Measurements from ENCODE around the gene RS1. TPM values are rescaled to one million over a fixed set of nuclear protein-coding genes. Genes with fewer than 3 reads are reported as not detected.
A peak's percentile ranks its signal among the peaks of the same experiment; 100 is the strongest.

Gene RS1
- not detected in 2 replicates for total RNA-seq (2014; rRNA removed; shearing (Covaris generic); ENCODE audit: low replicate concordance)

DNA sequence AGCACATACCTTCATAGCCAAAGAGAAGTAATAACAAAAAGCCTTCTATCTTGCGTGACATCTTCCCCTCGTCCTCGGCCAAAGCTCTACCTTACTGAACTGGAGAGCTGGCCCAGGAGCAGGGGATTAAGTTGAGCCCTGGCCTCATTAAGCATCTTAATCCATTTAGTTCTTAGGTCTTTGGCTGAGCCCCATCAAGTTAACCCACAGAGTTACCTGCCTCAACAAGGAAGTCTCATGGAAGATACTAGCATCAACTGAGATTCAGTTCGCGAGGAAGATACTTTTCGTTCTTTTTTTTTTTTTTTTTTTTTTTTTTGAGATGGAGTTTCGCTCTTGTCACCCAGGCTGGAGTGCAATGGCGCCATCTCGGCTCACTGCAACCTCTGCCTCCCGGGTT is at the start of gene RS1:
Gene RS1 (minus strand): TSS at position 101 of the 400 bp plus-strand sequence. CDS start 40 bp downstream, at position 61.
- Histone ChIP-seq H3K4me3 (no peak within 1 kb of the TSS), H3K27me3 (no peaks in the 10 kb centered on the region), H3K9me3 (no peaks in the 10 kb centered on the region), H3K36me3 (no peaks in the 10 kb centered on the region)
- no peak for DNase-seq

GRCh38 chrX:18719852-18720251 is 47.9 kb upstream of the RS1 start:
- Histone ChIP-seq H3K36me3 (no peaks in the 10 kb centered on the region), H3K27me3 (no peaks in the 10 kb centered on the region), H3K4me3 (no peak overlapping the region), H3K9me3 (no peaks in the 10 kb centered on the region)
- DNase-seq = no peak

- Histone ChIP-seq H3K9me3 (no peaks in the 10 kb centered on the region), H3K27me3 (no peaks in the 10 kb centered on the region), H3K36me3 (no peaks in the 10 kb centered on the region), H3K4me3 (no peak overlapping the region)
- peak; percentile 74 for DNase-seq
These were observed 43.0 kb upstream of the RS1 start for GRCh38 chrX:18714910-18715309.

GRCh38 chrX:18709833-18710232 is 37.9 kb upstream of the RS1 start:
- Histone ChIP-seq H3K4me3 (no peak overlapping the region), H3K9me3 (no peaks in the 10 kb centered on the region), H3K36me3 (no peaks in the 10 kb centered on the region), H3K27me3 (no peaks in the 10 kb centered on the region)
- DNase-seq = no peak

DNA sequence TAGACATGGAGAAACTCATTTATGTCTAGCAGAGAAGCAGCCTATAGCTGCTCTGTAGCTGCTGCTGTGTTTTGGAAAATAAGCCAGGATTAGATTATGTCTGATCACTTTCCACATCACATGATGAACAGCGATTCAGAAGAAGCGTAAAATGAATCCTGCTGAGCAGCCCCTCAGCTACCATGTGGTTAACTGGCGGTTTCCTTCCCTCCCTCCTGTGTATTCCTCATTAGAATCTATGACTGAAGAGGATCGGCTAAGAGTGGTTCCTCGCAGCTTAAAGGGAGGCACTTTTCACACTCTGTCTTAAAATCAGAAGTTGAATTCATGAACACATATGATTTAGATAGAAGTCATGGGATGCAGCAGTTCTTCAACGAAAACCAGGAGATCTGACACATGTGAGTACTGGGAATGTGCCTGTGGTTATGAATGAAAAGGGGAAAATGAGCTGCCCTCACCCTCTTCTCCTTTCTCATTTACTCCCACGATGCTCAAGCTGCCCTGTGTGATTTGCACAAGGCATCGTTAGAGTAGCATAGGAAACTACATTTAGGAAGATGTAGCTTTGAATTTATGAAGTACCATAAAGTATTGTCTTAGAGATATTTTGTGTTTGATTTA is 35.6 kb upstream of the RS1 start, which contains the start of gene PPEF1:
Gene PPEF1 (plus strand): TSS at position 220 of the 624 bp plus-strand sequence. CDS start 136 bp downstream, at position 356.
- H3K27me3 ChIP-seq = no peaks in the 10 kb centered on the region
- H3K4me3 ChIP-seq = no peak within 1 kb of the TSS
- DNase-seq = no peak
- H3K9me3 ChIP-seq = no peaks in the 10 kb centered on the region
- H3K36me3 ChIP-seq = no peaks in the 10 kb centered on the region

GRCh38 chrX:18702362-18703195 is 30.7 kb upstream of the RS1 start:
- H3K4me3 ChIP-seq = no peak overlapping the region
- H3K27me3 ChIP-seq = no peaks in the 10 kb centered on the region
- H3K36me3 ChIP-seq = no peaks in the 10 kb centered on the region
- no peaks in the 10 kb centered on the region for H3K9me3 ChIP-seq
- DNase-seq = peak; percentile 59

DNA sequence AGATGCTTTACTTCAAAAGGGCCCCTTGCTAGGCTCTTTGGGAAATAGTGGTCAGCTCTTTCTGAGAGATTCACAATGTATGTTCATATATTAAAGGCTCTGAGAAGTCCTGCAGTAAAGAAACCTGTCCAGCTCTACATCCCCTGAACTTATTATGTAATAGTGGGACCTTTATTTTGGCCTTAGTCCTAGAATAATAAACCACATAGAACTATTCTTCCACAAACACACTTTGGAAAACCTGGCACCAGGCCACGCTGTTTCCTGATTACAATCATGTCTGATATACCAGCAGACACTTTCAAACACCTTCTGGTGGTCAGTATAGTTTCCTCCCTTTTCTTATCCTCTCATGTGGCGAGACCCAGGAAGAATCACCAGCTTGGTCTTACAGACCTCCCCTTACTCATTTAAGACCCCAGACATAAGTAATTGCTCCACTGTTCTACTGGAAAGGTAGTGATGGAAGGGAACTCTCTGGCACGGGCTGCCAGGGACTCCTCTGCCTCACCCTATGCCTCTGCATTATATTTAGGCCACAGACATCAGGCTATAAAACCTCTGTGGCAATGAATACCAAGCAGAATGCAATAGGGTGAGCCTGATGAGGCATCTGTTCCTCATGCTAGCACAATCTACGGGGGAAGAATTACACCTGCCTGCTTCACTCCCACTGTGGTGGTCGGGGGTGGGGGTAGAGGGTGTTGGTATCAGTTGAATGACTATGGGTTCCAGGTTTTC is 29.9 kb upstream of the RS1 start:
- Histone ChIP-seq H3K27me3 (no peaks in the 10 kb centered on the region), H3K4me3 (no peak overlapping the region), H3K9me3 (no peaks in the 10 kb centered on the region), H3K36me3 (no peaks in the 10 kb centered on the region)
- DNase-seq = no peak

DNA sequence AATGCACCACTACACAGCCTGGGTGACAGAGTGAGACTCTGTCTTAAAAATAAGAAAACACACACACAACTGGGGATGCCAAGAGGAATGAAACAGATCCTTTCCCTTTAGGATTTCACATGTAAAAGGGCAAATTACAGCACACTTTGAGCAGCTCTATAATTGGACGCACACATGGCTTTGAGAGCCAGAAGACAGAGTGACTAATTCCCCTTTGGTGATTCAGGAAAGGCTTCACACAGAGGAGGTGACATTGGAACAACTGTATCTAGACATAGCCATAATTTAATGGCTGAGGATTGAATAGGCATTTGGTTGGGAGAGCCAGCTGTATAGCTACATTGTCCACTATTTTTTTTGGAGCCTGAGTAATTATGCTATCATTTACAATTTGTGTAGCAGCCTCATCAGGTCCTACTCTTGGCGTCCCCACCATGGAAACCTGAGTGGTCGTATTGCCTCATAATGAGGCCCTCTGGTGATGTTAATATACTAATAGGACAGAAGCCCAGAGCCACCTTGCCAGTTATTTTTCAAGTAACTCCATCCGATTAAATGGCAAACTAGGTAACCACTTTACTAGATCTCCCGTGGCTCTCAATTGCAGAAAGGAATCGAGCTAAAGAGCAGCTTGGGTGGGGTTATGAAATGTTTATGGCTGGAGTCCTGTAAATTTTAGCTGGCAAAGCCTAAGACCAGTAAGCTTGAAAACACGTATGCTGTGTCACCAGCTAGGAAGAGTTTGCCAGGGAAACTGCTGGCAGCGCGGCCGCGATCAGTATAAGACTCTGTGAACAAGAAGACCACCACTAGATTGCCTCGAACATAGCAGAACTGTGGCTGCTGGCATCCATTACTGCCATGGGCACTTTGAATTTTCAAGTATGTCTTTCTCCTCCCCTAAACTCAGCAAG is 27.1 kb upstream of the RS1 start:
- H3K36me3 ChIP-seq = no peaks in the 10 kb centered on the region
- H3K27me3 ChIP-seq = no peaks in the 10 kb centered on the region
- no peak overlapping the region for H3K4me3 ChIP-seq
- H3K9me3 ChIP-seq = no peaks in the 10 kb centered on the region
- peak; percentile 51 for DNase-seq

DNA sequence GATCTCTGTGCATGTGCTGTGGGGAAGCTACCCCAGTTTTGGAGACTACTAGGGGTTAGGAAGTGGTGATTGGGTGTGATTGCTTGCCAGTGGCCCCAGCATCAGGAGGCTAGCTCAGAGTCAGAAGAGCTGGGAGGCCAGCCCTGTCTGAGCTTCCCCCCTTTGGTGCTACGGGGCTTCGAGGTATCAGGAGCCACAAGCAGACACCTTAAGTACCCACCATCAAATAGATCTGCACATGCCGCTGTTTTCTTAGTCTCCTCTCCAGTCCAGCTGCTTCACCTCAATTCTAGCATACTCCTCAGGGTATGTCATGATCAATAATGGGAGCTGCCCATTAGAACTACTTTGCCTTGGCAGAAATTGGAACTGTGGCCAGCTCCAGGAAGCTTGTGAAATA is 24.7 kb upstream of the RS1 start:
- no peaks in the 10 kb centered on the region for H3K9me3 ChIP-seq
- DNase-seq = no peak

DNA sequence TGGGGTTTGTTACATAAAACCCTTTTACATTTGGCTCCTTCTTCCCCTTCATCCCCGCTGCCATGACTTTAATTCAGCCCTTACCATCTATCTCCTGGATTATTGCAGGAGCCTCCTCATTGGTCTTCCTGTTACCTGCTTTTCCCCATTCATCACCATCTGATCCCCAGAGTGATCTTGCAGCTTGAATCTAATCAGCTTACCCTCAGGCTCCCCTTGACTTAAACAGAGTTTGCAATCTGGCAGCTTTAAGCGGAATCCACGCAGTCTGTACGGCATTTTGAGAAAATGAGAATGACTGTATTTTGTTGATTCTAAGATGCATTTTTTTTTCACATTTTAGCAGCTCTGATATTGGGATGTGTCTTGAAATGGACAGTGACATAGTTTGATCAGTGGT is 20.6 kb upstream of the RS1 start:
- Histone ChIP-seq H3K36me3 (no peaks in the 10 kb centered on the region), H3K4me3 (no peak overlapping the region), H3K9me3 (no peaks in the 10 kb centered on the region), H3K27me3 (no peaks in the 10 kb centered on the region)
- DNase-seq = no peak

More for the DNA sequence above, 24.7 kb upstream of the RS1 start:
- no peaks in the 10 kb centered on the region for H3K36me3 ChIP-seq
- no peaks in the 10 kb centered on the region for H3K27me3 ChIP-seq
- no peak overlapping the region for H3K4me3 ChIP-seq

DNA sequence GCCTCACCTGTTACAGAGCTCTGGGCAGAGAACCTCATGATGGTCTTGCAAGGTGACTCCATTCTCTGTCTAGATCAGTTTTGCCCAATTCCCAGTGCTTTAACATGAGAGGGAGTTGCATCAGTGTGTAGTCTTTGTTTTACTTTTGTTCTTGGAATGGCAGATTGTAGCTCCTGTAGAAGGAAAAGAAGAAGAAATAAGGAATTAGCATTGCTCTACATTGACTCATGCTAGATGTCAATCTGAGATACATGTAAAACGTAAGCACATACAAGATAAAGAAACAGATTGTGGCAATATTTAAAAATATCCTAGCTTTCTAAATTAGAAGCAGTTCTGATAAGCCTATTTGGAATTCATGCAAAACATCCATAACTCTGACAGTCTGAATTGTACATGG is 19.5 kb upstream of the RS1 start:
- no peak for DNase-seq
- Histone ChIP-seq H3K9me3 (no peaks in the 10 kb centered on the region), H3K4me3 (no peak overlapping the region), H3K27me3 (no peaks in the 10 kb centered on the region), H3K36me3 (no peaks in the 10 kb centered on the region)

GRCh38 chrX:18687856-18688495 is 16.1 kb upstream of the RS1 start:
- Histone ChIP-seq H3K36me3 (no peaks in the 10 kb centered on the region), H3K4me3 (no peak overlapping the region), H3K27me3 (no peaks in the 10 kb centered on the region), H3K9me3 (no peaks in the 10 kb centered on the region)
- no peak for DNase-seq

GRCh38 chrX:18682979-18683387 is 11.1 kb upstream of the RS1 start:
- H3K9me3 ChIP-seq = no peaks in the 10 kb centered on the region
- H3K4me3 ChIP-seq = no peak overlapping the region
- no peaks in the 10 kb centered on the region for H3K36me3 ChIP-seq
- DNase-seq = no peak
- H3K27me3 ChIP-seq = no peaks in the 10 kb centered on the region

DNA sequence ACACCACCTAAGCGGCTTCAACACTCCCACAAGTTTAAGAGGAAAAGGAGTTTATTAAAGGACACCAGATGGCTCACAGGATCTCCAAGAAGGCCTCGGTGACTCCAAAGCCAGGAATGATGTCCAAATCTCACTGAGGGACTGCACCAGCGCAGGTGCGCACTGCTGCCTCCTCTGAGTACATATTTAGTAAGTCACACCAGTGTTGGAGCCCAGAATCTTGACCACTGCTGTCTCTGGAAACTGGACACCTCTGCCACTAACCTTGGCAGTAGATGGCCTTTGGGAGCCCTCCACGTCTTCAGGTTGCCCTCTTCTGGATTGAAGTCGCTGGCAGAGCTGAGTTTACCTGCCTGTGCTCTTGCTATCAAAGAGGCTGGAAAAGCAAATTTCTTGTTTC is 10.1 kb upstream of the RS1 start:
- DNase-seq = no peak
- Histone ChIP-seq H3K27me3 (no peaks in the 10 kb centered on the region), H3K9me3 (no peaks in the 10 kb centered on the region), H3K36me3 (no peaks in the 10 kb centered on the region), H3K4me3 (no peak overlapping the region)

DNA sequence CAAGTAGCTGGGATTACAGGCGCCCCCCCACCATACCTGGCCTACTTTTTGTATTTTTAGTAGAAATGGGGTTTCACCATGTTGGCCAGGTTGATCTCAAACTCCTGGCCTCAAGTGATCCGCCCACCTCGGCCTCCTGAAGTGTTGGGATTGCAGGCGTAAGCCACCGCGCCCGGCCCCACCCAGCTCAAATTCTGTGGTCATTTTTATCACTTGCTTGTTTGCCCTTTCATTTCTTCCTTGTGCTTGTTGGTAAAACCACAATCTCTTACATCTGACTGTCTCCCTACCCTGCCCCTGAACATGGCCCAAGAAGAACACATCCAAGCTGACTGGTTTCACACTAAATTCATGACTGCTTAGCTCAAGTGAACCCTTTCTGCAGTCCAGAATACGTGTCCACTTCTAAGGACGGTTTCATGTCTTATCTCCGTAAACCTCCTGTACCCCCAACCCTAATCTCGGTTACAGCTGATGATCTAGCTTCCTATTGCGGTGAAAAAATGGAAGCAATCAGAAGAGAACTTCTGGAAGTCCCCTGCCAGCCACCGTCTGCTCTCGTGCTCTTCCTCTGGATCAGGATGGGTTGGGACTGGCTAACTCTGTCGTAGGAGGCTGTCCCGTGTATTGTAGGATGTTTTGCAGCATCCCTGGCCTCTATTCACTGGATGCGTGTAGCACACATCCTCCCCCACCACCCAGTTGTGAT is 5.4 kb upstream of the RS1 start:
- Histone ChIP-seq H3K27me3 (no peaks in the 10 kb centered on the region), H3K9me3 (no peaks in the 10 kb centered on the region), H3K36me3 (no peaks in the 10 kb centered on the region), H3K4me3 (no peak overlapping the region)
- no peak for DNase-seq

All from MG63 (cell line).